GM21515 (cell line): ENCODE results near the gene CPT2.

Experiments
- ATAC-seq: cut with Tn5 transposase; IDR thresholded peaks from one replicate; pipeline ENCODE4 v1.9.1; 2021; ENCODE audit not compliant: unreplicated experiment

Gene CPT2

GRCh38 chr1:53196485-53197290 lies at the start of gene CPT2:
Gene CPT2, plus strand, starts transcription at chr1:53196824. Its CDS starts 120 bp downstream, at chr1:53196944.
- peak; percentile 98 for ATAC-seq

- ATAC-seq, result no peak
These were observed 49.5 kb upstream of the CPT2 start for GRCh38 chr1:53147174-53147573.

- ATAC-seq, result no peak
These were observed 48.5 kb upstream of the CPT2 start for GRCh38 chr1:53148123-53148522.

GRCh38 chr1:53153752-53154151 lies 42.9 kb upstream of the CPT2 start:
- ATAC-seq, result no peak

GRCh38 chr1:53154859-53155438 lies 41.7 kb upstream of the CPT2 start:
- no peak for ATAC-seq

GRCh38 chr1:53155534-53155933 lies 41.1 kb upstream of the CPT2 start:
- no peak for ATAC-seq

GRCh38 chr1:53155945-53156344 lies 40.7 kb upstream of the CPT2 start:
- no peak for ATAC-seq

- ATAC-seq, result no peak
These were observed 39.8 kb upstream of the CPT2 start for GRCh38 chr1:53156783-53157182.

- ATAC-seq, result no peak
These were observed 37.7 kb upstream of the CPT2 start for GRCh38 chr1:53158900-53159299.

- ATAC-seq, result no peak
These were observed 35.7 kb upstream of the CPT2 start for GRCh38 chr1:53160924-53161378.

- no peak for ATAC-seq
These were observed 34.0 kb upstream of the CPT2 start for GRCh38 chr1:53162621-53163020.

- no peak for ATAC-seq
These were observed 33.3 kb upstream of the CPT2 start for GRCh38 chr1:53163291-53163768.

- no peak for ATAC-seq
These were observed 31.1 kb upstream of the CPT2 start for GRCh38 chr1:53165408-53165961.

GRCh38 chr1:53166366-53166765 lies 30.3 kb upstream of the CPT2 start:
- ATAC-seq, result no peak

- no peak for ATAC-seq
These were observed 29.7 kb upstream of the CPT2 start for GRCh38 chr1:53166912-53167311.

- no peak for ATAC-seq
These were observed 24.0 kb upstream of the CPT2 start for GRCh38 chr1:53172426-53173128.

GRCh38 chr1:53174971-53175913 lies 21.4 kb upstream of the CPT2 start:
- ATAC-seq, result no peak

GRCh38 chr1:53176452-53177208 lies 20.0 kb upstream of the CPT2 start:
- ATAC-seq, result no peak

- ATAC-seq, result no peak
These were observed 16.4 kb upstream of the CPT2 start for GRCh38 chr1:53180226-53180625.

- no peak for ATAC-seq
These were observed 15.7 kb upstream of the CPT2 start for GRCh38 chr1:53180951-53181350.
